RPMI8226 (cell line): ENCODE results near the gene PLXNA4.
"Not testable (repeated sequence)": the region's sequence is repeated elsewhere in the genome, so short reads cannot be mapped to it uniquely, and the experiment has no call there.

Source experiments
- DNase-seq: peaks from one replicate; pipeline ENCODE4 v3.0.0-alpha.2; 2015

Gene PLXNA4

GRCh38 chr7:132575982-132576720 is at the start of gene PLXNA4:
Gene PLXNA4, minus strand, starts transcription at chr7:132576470. Its CDS starts 67,777 bp downstream, at chr7:132508693.
- peak; percentile 26 for DNase-seq

- no peak for DNase-seq
These were observed 49.4 kb upstream of the PLXNA4 start for GRCh38 chr7:132625651-132626050.

- no peak for DNase-seq
These were observed 45.8 kb upstream of the PLXNA4 start for GRCh38 chr7:132622081-132622480.

GRCh38 chr7:132619967-132620366 is 43.7 kb upstream of the PLXNA4 start:
- no peak for DNase-seq

GRCh38 chr7:132618956-132619305 is 42.7 kb upstream of the PLXNA4 start:
- no peak for DNase-seq

GRCh38 chr7:132618271-132618955 is 42.1 kb upstream of the PLXNA4 start:
- no peak for DNase-seq

- no peak for DNase-seq
These were observed 38.4 kb upstream of the PLXNA4 start for GRCh38 chr7:132614428-132615318.

GRCh38 chr7:132613737-132614136 is 37.5 kb upstream of the PLXNA4 start:
- DNase-seq, result no peak

- no peak for DNase-seq
These were observed 34.7 kb upstream of the PLXNA4 start for GRCh38 chr7:132610995-132611394.

GRCh38 chr7:132609906-132610520 is 33.7 kb upstream of the PLXNA4 start:
- DNase-seq, result no peak

- DNase-seq, result no peak
These were observed 33.0 kb upstream of the PLXNA4 start for GRCh38 chr7:132609222-132609621.

GRCh38 chr7:132608523-132608922 is 32.3 kb upstream of the PLXNA4 start:
- no peak for DNase-seq

- DNase-seq, result no peak
These were observed 31.4 kb upstream of the PLXNA4 start for GRCh38 chr7:132607656-132608055.

- DNase-seq, result no peak
These were observed 27.9 kb upstream of the PLXNA4 start for GRCh38 chr7:132604121-132604520.

GRCh38 chr7:132603220-132603833 is 27.1 kb upstream of the PLXNA4 start:
- no peak for DNase-seq

GRCh38 chr7:132601783-132602182 is 25.5 kb upstream of the PLXNA4 start:
- DNase-seq, result no peak

- no peak for DNase-seq
These were observed 20.3 kb upstream of the PLXNA4 start for GRCh38 chr7:132596588-132596987.

GRCh38 chr7:132594741-132595140 is 18.5 kb upstream of the PLXNA4 start:
- DNase-seq, result not testable (repeated sequence)

GRCh38 chr7:132592936-132593335 is 16.7 kb upstream of the PLXNA4 start:
- no peak for DNase-seq

GRCh38 chr7:132592231-132592920 is 16.1 kb upstream of the PLXNA4 start:
- DNase-seq, result no peak

GRCh38 chr7:132590162-132590561 is 13.9 kb upstream of the PLXNA4 start:
- DNase-seq, result no peak

- no peak for DNase-seq
These were observed 12.3 kb upstream of the PLXNA4 start for GRCh38 chr7:132588596-132588995.
